HT1080 (cell line): Measurements from ENCODE around the gene EPN1. TPM values are rescaled to one million over a fixed set of nuclear protein-coding genes. Genes with fewer than 3 reads are reported as not detected.

Source experiments
- DNase-seq: peaks from one replicate; pipeline ENCODE4 v3.0.0-alpha.2; 2015; ENCODE audit warnings: low read depth
- total RNA-seq: library from RNA; depleted of rRNA; stranded (reverse); fragments of >200 nt; shearing (Covaris generic); gene quantifications from 2 replicates; pipeline ENCODE4 v1.2.3, GENCODE V29; 2014

The EPN1 gene
- total RNA-seq, 1 experiment from 2014 or later: 122 TPM

DNA sequence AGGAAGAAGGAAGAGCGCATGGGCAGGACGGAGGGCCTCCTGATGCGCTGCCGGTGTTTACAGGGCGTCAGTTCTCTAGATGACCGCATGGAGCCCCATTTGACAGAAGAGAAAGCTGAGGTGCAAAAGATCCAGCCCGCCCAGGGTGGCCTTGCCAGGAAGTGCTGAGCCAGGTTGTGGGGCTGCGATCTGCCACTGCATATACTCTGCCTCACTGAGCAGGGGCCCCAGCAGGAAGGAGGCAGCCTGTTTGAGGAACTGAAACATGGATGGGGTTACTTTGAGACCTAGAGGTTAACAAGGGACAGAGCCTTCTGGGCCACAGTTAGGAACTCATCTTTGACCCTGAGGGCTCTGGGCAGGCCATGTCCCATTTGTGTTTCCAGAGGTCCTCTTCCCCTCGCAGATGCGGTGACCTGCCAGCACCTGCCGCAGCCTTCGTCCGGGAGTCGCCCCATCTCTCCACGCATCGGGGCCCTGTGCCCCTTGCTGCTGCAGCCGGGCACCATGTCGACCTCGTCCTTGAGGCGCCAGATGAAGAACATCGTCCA, 3.2 kb downstream of the EPN1 start:
- DNase-seq: no peak

DNA sequence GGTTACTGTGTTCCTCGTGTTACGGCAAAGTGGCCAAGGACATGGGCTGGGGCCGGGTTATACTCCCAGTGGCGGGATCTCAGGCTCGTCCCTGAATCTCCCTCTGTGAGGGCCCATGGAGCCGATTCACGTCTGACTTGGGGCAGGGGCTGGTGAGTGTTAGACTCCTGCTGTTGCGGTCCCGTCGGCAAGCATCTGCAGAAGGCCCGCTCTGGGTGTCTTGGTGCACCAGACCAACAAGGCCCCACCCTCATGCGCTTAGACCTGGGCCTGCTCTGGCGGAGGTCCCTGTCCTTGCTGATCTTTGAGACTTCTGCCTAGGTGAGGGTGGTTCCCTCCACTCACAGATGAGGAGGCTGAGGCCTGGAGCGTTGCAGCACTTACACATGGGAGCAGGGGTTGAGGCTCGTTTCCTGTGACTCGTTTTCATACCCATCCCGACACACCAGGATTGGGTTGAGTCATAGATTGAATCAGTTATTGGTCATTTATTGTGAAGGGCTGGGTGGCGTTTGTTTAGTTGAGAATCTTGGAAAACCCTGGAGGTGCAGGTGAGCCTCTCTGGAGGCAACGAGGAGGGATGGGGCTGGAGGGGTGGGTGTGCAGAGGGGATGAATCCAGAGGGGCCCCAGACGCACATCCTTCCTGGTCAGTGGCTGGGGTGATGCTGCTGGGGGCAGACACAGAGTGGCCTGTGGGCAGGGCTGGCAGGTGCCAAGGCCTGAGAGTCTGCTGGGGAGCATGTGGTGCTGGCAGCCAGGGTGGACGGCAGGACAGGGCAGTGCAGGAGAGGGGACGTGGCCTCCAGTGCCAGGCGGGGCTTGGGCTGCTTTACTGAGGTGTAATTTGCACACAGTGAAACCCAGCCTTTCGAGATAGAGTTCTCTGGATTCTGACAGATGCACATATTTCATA, 4.6 kb downstream of the EPN1 start:
- DNase-seq: peak; percentile 76

DNA sequence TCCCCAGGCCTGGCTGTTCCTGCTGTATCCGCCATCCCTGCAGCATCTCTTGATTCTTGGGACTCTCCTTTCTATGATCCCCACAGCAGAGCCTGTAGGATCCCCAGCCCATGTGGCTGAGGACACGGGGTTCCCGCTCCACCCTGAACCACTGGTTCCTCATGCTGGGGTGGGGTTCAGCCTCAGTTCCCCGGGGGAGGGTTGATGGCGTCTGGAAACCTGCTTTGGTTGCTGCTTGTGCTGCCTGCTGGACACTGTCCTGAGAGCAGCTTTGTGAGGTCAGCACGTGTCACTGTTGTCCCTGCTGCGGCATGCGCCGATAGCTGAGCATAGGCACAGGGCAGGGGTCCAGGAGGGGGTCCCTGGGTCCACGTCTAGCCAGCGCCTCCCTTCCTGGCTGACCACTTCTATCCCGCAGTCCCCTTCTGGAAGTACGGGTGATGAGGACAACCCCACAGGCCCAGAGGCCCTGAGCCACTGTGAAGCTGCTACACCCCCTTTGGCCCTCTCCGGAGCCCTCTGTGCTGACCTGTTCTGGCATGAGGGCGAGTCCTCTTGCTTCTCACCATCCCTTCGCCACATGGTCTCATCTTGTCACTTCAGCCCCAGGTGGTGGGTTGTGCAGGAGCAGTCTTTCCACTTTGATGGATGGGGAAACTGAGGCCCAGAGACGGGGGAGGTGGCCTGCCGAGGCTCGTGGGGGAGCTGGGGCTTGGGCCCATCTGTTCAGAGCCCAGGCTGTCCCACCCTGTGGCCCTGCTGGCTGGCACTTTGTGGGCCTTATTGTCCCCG, 5.5 kb downstream of the EPN1 start:
- DNase-seq: no peak

GRCh38 chr19:55681131-55682092, 6.4 kb downstream of the EPN1 start:
- no peak for DNase-seq

DNA sequence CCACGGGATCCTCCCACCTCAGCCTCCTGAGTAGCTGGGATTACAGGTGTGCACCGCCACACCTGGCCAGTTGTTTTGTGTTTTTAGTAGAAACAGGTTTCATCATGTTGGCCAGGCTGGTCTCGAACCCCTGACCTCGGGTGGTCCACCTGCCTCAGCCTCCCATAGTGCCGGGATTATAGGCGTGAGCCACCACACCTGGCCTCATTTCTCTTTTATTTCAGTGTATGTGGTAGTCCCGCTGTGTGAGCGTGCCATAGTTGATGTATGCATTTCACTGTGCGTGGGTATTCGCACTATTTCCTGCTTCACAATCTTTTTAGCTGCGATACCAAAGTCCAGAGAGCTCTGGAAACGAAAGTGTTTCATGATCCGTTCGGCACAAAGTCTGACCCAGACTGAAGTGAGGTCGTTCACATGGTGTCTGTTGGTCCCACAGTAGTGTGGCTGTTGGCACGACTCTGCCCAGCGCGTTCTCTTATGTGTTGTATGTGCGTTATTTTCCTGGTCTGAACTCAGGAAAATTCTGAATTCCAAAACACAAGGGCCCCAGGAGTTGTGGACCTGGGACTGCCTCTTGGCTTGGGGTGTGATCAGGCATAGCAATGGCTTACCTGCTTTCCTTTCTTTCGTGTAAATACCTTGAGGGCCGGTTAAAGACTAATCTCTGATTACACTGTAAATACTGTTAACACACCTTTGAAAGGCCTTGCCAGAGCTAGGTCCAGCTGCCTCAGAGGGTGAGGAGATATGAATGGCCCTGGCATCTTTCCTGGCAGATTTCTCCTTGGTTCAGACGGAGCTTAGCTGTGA, 8.6 kb downstream of the EPN1 start:
- DNase-seq: no peak

GRCh38 chr19:55684946-55685681, 10.1 kb downstream of the EPN1 start:
- no peak for DNase-seq

GRCh38 chr19:55685776-55686175, 10.8 kb downstream of the EPN1 start:
- DNase-seq: no peak

- no peak for DNase-seq
Measured at GRCh38 chr19:55686311-55687050, 11.5 kb downstream of the EPN1 start.

GRCh38 chr19:55687281-55688201, 12.5 kb downstream of the EPN1 start:
- DNase-seq: no peak

DNA sequence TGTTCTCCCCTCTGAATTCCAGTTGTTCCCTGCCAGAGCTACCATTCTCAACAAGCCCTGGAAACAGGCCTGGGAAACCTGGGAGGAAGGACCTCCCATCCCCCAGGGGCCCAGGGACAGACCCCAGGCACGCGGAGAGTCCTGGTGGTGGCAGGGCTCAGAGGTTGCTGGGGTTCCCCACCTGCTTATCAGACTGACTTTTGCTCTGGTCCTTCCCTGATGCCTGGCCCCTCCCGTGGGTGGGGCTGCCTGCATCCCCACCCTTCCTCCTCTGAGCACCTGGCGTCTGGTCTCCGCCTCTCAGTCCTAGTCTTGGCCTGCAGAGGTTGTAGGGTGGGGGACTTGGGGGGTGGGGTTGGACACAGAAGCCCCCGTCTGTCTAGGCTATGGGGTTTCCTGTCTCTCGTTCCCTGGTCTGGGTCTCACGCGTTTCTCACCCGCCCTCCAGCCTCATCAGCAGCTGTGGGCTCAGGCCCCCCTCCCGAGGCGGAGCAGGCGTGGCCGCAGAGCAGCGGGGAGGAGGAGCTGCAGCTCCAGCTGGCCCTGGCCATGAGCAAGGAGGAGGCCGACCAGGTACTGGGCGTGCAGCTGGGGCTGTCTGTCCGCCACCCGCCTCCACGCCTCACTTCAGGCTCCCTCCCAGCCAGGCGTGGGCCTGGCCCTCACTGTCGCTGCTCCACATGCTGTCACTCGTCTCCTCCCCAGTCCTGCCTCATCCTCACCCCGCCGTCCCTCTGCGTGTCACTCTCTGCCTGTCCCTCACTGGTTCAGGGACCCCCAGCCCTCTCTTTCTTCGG, 13.6 kb downstream of the EPN1 start:
- no peak for DNase-seq

GRCh38 chr19:55689411-55690108, 14.5 kb downstream of the EPN1 start:
- DNase-seq: no peak

GRCh38 chr19:55690109-55690768, 15.2 kb downstream of the EPN1 start:
- no peak for DNase-seq

GRCh38 chr19:55690769-55691545, 15.9 kb downstream of the EPN1 start:
- DNase-seq: no peak

DNA sequence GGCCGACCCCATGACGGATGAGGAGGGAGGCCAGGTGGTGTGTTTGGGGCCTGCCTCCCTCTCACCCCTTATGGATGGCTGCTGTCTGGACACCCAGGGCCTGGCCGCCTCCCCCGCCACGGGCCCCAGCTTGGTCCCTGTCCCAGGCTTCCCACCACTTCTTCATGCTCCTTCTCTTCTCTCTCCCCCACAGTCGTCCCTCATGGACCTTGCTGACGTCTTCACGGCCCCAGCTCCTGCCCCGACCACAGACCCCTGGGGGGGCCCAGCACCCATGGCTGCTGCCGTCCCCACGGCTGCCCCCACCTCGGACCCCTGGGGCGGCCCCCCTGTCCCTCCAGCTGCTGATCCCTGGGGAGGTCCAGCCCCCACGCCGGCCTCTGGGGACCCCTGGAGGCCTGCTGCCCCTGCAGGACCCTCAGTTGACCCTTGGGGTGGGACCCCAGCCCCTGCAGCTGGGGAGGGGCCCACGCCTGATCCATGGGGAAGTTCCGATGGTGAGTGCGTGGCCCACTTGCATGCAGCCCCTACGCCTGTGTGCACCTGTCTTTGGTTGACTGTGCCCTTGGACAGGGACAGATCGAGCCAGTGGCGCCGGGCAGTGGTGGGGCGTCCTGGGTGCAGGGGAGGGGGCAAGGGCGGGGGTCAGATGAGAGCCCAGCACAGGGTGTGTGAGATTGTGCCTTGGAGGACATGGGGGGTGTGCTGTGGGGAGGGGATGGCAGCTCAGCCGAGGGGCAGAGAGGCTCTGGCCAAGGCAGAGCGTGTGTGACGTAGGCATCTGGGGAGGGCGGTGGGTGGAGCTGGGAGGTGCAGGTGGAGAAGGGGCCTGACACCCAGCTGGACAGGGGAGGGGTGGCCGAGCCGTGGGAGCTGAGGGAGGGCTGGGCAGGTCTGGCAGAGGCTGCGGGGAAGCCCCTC, 16.8 kb downstream of the EPN1 start:
- no peak for DNase-seq
